ENCODE results near the gene ACSL5.

DNA sequence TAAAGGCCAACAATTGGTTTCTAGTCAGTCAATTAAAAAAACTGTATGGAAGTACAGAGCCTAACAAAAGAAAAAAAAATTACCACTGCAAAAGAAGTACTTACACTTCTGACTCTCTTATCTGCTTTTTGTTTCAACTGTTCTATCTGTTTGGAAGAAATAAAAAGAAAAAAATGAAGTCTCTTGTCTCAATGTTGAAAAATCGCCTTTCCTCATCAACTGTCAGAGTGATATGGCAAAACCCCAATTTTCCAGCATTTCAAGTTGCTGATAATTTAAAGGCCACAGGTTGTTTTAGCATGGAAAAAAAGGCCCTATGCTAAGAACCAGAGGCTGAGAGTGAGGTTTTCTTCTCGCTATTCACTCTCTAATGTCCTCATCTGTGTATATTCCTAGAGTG, 59.2 kb downstream of the ACSL5 start:
- TF ChIP-seq, protein P1, sequence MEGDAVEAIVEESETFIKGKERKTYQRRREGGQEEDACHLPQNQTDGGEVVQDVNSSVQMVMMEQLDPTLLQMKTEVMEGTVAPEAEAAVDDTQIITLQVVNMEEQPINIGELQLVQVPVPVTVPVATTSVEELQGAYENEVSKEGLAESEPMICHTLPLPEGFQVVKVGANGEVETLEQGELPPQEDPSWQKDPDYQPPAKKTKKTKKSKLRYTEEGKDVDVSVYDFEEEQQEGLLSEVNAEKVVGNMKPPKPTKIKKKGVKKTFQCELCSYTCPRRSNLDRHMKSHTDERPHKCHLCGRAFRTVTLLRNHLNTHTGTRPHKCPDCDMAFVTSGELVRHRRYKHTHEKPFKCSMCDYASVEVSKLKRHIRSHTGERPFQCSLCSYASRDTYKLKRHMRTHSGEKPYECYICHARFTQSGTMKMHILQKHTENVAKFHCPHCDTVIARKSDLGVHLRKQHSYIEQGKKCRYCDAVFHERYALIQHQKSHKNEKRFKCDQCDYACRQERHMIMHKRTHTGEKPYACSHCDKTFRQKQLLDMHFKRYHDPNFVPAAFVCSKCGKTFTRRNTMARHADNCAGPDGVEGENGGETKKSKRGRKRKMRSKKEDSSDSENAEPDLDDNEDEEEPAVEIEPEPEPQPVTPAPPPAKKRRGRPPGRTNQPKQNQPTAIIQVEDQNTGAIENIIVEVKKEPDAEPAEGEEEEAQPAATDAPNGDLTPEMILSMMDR (IDR thresholded peaks at IDR 0.05; ENCODE audit: insufficient read depth, low read depth, low read length), result no peak
- TF ChIP-seq EZH2 (IDR thresholded peaks at IDR 0.05; ENCODE audit: insufficient read depth, low read length), result no peak

All from astrocyte (in vitro differentiated cells and primary cell).